ENCODE results near the gene TSHZ2.
A peak's percentile ranks its signal among the peaks of the same experiment; 100 is the strongest.

Gene TSHZ2

DNA sequence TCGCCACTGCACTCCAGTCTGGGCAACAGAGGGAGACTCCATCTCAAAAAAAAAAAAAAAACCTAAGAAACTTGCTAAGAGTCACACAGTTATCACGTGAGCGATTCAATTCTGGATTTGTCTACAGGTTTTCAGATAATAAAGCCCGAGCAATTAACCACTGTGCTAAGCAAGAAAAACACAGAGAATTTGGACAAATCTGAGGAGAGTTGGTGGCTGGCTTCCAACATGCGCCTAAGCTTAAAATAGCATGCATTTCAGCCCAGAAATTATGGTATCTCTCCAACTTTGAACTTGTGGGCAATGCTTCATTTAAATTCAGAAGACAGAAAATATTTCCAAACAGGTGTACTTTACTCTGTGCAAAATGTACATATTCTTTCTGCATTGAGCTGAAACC, 232.9 kb downstream of the TSHZ2 start:
- no peak for DNase-seq (ENCODE audit: low read depth)

DNA sequence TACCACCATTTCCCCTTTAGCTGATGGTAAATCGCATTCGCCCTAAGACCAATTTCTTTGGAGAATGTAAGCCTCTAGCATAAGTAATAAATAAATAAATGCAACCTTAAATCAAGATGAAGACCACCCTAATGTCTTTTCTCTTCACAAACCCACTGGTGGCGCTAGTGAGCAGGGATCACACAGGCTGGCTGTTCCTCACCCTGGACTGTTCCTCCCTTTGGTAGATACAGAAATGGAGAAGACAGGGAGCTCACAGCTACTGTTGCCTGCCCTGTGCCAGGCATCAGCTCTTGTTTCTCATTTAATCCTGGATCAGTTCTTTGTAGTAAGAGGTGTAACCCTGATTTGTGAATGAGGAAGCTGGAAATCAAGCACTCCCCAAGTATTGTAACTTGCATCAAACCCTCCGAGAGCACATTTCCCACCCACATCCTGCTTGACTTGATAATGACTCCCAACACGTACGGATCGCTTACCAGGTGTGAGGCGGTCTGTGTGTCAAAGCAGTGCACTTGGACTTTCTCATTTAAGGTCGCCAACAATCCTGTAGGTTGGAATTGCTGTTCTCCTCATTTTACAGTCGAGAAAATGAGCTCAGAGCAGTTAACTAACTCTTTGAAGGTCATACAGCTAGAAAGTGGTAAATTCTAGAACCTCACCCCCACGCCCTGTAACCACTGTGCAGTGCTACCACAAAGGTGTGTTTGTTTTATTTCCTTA, 236.1 kb downstream of the TSHZ2 start:
- no peak for DNase-seq (ENCODE audit: low read depth)

DNA sequence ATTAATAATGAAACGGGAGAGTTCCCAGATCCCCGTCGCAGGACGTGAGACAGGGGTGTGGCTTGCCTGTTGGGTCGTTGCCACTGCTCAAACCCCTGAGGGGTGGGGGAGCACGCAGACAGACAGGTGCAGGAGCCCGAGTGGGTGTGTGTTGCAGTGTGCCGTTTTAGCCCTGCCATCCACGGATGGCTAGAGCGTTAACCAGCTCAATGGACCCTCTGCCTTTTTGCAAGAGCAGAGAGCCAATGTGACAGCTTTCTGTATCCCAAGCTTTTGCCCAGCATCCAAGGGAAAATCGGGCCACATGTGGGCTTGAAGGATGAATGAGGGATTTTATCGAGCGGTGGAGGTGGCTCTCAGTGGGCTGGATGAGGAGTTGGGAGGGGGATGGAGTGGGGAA, 237.9 kb downstream of the TSHZ2 start:
- DNase-seq (ENCODE audit: low read depth): no peak

DNA sequence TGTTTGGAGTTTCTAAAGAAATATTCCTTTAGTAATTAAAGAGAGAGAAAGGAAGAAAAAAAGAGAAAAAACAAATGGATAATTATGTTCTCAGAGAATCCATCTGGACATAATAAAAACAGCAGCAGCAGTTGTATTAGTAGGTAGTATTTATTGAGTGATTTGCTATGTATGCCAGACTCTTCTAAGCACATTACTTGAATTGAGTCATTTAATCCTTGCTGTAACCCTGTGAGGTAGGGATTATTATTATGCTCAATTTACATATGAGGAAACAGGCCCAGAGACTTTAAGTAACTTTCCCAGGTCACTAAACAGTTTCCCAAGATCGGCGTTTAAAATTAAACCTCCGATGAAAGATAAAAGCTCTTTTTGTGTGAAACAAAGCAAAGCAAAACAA, 238.8 kb downstream of the TSHZ2 start:
- DNase-seq (ENCODE audit: low read depth): no peak

DNA sequence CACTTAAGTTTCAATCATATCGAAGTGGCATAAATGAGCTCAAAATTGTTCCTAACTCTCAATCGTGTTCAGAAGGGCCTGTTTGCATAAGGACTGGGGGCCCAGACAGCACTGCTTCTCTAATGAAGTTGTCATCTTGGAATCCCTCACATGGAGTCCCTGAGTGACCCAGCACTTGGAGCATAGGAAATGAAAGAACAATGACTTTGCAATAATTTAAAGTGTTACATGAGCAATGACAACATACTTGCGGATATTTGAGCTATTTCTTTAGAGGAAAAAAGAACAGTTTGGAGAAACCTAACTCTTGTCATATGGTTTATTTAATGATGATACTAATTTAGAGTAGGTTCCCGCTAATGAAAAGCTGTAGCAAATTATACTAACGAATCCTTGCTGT, 239.9 kb downstream of the TSHZ2 start:
- no peak for DNase-seq (ENCODE audit: low read depth)

DNA sequence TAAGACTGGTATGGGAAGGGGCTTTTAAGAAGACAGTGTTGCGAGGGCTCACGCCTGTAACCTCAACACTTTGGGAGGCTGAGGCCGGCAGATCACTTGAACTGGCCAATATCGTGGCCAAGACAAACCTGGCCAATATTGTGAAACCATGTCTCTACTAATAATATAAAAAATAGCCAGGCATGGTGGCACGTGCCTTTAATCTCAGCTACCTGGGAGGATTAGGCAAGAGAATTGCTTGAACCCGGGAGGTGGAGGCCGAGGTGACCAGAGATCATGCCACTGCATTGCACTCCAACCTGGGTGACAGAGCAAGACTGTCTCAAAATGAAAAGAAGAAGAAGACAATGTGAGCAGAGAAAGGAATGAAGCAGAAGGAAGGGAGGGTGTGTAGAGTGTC, 242.2 kb downstream of the TSHZ2 start:
- DNase-seq (ENCODE audit: low read depth): no peak

DNA sequence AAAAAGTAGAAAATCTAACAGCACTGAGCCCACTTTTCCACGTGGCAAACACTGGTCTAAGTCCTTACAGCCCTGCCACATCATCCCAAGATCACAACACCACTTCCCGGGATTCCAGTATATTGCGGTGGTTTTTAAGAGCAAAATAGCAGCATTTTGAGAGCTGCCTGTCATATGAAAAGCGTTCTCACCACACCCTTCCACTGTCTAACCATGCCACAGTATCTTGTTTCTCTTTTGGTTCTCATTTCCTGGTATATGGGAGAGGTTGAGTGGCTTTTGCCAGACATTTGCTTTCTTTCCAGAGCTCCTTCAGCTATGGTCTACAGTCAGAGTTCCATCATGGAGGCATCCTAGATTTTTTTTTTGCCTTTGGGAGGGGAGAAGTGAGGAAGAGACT, 243.0 kb downstream of the TSHZ2 start:
- no peak for DNase-seq (ENCODE audit: low read depth)

DNA sequence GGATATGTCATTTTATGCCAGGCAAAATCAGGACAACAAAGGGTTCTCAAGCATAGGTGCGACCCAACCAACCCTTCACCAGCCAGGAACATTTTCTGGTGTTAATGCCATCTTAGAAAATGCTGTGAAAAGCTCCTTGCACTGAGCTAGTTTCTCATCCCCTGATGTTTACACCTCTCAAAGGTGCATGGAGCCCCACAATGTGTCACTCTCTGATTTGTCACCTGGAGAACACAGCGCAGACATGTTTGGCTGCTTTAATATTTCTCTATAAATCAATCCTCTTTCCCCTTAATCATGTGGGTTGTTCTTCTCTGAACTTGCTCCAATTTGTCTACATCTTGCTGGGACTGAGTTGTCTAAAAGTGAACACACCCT, 244.3 kb downstream of the TSHZ2 start:
- DNase-seq (ENCODE audit: low read depth): no peak

DNA sequence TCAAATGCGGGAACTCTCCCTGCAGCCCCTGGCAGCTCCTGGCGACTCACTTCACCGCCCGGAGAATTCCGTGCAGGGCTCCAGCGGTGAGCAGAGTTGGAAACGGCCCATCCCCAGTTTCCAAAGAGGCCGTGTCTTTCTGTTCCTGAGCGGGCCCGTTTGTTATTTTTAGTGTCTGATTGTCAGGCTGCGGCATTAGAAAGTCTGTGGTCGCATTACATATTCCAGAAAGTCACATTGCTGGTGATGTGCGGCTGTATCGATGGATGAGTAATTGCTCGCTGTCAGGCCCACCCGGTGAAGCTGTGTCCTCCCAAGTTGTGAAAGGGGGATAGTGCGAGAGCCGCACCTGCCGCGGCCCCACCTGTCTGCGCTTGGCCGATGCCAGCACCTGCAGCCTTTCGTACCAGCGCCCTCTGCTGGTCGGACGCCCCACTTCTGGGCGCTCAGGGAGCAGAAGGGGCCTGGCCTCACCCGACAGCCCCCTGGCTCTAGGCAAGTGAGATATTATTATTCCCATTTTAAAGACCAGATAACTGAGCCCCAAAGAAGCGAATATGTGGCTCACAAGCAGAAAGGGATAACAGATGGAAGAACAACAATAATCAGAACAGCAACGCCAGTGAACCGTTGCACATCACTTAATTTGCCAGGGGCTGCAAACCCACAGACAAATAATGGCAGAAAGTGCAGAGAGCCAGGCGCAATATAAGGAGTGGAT, 244.9 kb downstream of the TSHZ2 start:
- DNase-seq (ENCODE audit: low read depth): peak; percentile 10

DNA sequence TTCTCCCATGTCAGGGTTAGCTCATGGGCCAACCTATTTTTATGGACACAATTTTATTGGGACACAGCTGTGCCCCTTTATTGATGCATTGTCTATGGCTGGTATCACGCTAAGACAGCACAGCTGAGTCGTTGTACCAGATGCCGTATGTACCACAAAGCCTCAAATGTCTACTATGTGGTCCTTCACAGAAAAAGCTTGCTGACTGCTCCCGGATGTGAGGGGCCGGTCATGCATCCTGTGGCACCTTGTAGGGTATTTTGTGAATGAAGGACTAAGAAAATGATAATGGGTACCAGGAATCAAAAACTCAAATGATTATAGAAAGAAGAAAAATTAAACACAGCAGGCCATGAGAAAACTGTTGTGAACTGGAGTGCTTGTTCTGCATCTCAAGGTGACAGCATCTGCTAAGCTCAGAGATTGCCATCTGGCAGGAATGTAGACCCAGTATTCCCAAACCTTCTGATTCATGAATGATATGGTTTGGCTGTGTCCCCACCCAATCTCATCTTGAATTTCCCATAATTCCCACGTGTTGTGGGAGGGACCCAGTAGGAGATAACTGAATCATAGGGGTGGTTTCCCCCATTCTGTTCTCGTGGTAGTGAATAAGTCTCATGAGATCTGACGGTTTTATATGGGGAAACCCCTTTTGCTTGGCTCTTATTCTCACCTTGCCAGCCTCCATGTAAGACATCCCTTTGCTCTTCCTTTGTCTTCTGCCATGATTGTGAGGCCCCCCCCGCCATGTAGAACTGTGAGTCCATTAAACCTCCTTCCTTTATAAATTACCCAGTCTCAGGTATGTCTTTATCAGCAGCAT, 248.5 kb downstream of the TSHZ2 start:
- DNase-seq (ENCODE audit: low read depth): no peak

DNA sequence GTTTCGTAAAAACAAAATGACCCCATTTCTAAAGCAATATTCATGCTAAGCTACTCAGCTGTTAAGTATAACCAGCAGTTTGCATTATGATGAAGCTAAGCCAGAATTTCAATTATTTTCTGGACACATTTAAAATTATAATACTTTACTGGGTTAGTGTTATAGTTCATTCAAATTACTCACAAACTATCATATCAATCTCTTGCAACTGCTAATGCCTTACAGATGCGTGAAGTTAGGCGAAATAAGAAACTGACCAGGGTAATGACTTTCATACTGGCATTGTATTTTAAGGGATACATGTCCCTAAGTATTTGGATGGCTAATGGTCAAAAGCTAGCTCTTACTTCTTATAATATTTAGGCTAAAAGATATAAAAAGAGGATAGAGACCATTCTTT, 249.6 kb downstream of the TSHZ2 start:
- DNase-seq (ENCODE audit: low read depth): no peak

DNA sequence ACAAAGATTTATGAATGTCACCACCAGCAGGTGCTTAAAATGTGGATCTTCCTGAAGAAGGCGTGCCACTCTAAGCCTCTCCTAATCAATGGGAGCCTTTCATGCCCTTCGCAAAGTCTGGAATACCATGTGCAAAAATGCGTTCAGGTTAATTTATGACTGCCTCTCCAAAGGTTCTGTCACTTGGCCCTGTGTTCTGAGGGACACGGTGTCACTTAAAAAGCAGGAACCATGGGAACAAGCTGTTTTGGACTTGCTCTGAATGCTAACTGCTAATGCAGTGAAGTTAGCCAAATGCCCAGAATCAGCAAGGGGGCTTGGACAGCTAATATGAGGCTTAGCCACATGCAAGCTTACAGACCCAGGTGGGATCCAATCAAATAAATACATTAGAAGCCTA, 250.3 kb downstream of the TSHZ2 start:
- no peak for DNase-seq (ENCODE audit: low read depth)

DNA sequence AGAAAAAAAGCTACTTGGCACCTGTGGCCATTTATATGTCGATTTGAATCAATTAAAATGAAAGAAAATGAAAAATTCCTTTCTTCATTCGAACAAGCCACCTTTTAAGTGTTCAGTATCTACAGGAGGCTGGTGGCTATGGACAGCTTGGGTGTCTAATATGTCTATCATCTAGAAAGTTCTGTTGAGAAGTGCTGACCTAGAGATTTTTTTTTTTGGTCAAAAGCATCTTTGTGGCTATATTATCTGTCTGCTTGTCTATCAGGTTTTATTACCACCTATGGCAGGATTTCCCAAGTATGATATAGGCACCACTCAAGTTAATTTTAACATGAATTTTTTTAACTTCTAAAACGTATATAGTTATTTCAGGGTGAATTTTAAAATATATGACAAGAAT, 250.8 kb downstream of the TSHZ2 start:
- DNase-seq (ENCODE audit: low read depth): no peak

DNA sequence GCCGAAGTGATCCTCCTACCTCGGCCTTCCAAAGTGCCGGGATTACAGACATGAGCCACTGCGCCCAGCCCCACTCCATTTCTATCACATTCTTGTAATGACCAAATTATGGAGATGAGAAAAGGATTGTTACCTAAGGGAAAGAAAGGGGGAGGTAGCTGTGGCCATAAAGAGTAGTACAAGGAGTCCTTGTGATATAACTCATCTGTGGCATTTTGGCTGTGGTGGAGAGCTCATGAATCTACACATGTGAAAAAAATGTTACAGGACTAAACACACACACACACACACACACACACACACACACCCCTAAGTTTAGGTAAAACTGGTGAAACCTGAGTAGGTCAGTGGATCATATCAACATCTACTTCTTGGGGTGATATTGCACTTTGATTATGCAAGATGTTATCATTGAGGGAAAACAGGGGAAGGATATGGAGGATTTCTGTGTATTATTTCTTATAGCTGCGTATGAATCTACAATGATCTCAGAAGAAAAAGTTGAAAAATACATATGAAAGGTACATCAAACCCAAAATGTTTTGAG, 251.5 kb downstream of the TSHZ2 start:
- DNase-seq (ENCODE audit: low read depth): peak; percentile 41

DNA sequence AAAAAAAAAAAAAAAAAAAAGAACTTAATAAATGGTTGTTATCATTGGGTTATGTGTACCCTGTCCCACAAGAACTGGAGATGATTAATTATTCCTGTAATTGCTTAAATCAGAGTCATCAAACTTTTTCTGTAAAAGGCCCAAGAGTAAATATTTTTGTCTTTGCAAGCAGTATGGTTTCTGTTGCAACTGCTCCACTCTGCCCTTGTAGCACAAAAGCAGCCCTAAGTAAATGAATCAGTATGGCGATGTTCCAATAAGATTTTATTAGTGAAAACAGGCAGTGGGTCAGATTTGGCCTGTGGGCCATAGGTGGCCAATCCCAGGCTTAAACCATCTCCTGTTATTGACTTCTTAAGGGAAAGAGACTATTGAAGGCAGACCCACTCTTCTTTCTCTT, 252.7 kb downstream of the TSHZ2 start:
- peak; percentile 67 for DNase-seq (ENCODE audit: low read depth)

DNA sequence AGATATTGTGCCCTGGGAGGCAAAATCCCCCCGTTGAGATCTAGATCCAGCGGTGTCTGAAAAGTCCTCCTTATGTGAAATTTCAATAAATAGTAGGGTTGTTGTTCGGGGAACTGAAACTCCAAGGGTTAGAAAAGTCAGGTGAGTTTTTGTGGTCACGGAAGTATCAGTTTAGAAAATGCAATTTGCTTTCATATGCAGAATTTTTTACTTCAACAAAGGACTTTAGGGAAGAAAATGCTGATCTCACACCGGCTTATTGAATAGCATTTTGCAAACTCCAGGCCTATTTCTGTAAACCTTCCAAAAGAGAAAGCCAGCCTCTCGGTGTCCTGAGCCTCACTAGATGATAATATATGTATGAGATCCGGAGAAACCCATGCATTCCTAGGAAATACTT, 254.7 kb downstream of the TSHZ2 start:
- DNase-seq (ENCODE audit: low read depth): no peak

DNA sequence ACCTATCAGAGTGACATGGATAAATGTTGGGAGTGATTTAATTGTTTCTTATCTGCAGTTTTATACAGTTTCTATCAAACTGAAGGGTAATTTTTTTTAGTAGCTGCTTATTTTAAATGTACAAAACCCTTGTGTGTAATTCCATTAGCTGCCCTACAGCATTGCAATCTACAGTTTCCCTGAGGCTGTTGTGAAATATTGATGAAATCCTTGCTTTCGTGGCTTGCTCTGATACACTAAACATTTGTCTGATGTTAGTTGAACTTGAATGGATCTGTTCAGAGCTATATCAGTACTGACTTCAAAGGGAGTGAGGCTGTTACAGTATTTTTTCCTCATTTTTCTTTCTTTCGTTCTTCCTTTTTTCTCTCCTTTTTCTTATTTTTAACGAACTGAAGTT, 255.4 kb downstream of the TSHZ2 start:
- DNase-seq (ENCODE audit: low read depth): peak; percentile 14

DNA sequence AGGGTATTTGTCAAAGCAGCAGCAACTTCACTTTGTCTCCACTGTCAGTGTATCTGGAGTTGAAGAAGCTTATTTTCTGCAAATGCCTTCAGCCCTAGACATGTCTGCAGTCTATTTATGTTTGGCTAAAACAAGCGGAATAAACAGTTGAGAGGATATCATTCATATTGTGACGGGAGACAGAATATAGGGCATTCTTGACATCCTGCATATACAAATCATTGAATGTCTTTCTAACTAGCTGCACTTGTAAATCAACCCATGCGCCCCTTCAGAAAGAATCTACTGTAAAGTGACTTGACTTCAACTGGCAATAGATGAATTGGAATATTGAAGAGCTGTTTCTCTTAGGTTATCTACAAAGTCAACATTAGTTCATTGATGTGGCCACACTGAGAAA, 258.9 kb downstream of the TSHZ2 start:
- no peak for DNase-seq (ENCODE audit: low read depth)

DNA sequence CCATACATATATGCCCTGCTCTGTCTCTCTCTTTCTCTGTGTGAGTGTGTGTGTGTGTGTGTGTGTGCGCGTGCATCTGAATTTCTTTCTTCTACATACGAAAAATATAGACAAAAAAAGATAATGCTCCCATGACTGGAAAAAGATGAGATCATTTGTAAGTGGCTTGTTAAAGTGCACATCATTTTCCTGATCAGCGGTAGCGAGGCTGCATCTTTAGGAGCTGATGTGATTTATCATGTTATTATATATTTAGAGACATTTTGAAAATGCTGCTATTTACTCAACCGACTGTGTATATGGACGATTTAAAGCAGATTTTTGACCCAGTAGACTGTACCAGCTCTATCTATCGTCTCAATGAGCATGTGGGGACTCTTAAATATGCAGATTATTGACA, 265.3 kb downstream of the TSHZ2 start:
- DNase-seq (ENCODE audit: low read depth): no peak

DNA sequence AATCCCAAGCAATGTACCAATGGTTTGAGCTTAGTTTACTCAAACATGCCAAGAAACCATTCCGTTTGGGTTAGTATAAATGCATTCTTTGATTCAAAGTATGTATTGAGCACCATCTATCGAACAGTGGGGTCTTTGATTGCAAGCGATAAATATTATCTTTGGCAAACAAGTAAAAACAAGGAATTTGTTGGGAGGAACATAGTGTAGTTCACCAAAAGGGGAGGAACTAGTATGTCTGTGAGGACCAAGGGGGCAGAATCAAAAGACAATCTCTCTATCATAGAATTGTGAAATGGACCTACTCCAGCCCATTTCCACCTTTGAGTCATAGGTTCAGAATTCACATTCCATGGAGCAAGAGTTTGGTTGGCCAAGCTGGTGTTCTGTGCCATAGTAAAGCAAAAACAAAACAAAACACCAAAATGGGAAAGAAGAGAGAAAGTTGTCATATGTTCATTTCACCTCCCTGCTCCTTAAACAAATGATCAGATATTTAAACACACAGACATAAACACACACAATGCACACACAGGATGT, 266.0 kb downstream of the TSHZ2 start:
- DNase-seq (ENCODE audit: low read depth): no peak

DNA sequence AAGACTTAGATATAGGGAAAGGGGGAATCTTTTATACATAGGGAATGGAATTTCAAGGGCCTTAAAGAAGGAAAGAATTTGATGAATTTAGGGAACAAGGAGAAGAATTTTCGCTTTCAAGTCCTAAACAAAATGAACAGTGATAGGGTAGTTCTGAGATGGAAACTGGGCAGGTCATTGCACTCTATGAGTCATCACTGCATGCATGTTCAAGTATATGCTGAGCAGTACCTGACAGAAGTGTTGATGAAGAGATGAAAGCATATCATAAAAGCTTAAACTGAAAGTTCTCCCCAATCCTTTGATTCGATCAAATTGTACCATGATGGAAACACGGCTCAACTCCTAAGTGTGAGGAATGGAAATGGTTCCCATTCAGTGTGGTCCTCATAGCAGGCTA, 271.0 kb downstream of the TSHZ2 start:
- DNase-seq (ENCODE audit: low read depth): no peak

DNA sequence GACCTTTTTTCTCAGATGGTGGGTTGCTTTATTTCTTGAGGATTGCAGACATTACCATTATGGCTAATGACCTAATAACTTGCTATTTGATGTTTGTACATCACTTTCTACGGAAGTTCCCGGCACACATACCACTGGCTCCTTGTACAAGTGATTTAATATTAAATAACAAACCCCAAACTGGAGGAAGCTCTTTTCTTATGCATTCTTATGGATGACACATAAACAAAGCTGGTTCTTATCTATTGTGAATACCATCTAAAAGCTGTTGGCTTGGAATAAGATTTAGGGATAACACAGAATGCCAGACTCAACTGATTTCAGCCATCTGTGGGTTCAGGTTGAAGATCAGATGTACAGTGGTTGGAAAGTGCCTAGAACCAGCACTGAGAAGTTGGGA, 272.6 kb downstream of the TSHZ2 start:
- no peak for DNase-seq (ENCODE audit: low read depth)

DNA sequence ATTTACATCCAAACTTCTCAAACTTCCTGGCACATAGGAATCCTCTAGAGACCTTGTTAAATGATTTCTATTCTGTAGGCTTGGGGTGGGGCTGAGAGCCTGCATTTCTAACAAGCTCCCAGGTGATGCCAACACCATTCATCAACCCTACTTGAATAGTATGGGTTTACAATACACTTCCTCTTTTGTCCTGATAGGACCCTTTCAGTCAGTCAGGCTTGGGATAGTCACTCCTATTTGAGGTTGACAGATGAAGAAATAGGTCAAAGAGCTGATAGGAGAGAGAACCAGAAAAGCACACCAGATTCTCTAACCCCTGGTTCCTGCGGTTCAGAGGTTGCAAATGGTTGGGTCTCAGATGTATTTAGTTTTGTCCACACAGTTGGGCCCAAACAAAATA, 273.4 kb downstream of the TSHZ2 start:
- DNase-seq (ENCODE audit: low read depth): no peak

Data from iris pigment epithelial cell (primary cell).